ENCODE results near the gene ICOSLG.
"Not testable (repeated sequence)": the region's sequence is repeated elsewhere in the genome, so short reads cannot be mapped to it uniquely, and the experiment has no call there.

ICOSLG gene

DNA sequence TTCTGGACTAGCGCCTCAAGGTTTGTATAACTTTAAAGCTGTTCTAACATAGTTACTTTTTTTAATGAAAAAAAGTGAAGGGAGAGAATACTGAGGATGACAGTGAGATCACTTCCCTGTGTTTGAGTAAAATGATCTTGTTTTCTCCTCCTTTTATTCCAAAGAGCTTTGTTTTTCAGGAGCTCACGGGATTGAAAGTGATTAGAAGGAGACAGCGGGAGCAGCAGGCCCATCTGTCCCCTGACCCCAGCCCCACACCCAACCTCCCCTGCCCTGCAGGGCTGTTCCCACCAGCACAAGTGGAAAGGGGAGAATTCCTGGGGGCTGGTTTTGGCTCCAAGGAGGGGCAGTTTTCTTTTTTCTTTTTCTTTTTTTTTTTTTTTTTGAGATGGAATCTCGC lies 23.0 kb upstream of the ICOSLG start:
- DNase-seq (ENCODE audit: low read depth): no peak

DNA sequence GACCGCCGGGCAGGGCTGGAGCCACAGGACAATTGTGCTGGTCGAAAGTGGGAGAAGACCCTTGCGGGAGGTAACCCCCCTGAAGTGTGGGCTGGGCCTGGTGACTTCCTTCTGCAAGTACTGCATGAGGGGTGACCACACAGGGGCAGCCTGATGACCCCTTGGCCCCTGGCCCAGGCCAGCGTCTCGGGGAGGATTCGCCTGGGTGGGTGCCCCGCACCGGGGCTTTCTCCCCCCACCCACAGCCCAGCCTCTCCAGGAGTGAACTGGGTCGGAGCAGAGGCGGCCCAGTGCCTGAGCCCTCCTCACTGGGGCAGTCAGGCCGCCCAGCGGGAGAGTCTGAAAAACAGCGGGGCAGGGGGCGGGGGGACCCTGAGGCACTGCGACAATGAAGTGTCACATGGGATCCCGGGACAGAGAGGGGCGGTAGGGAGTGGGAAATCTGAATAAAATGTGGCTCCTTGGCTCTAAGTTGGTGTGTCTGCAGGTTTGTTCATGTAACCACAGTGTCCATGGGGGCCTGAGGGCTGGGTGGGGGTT lies 22.5 kb upstream of the ICOSLG start:
- DNase-seq (ENCODE audit: low read depth): no peak

DNA sequence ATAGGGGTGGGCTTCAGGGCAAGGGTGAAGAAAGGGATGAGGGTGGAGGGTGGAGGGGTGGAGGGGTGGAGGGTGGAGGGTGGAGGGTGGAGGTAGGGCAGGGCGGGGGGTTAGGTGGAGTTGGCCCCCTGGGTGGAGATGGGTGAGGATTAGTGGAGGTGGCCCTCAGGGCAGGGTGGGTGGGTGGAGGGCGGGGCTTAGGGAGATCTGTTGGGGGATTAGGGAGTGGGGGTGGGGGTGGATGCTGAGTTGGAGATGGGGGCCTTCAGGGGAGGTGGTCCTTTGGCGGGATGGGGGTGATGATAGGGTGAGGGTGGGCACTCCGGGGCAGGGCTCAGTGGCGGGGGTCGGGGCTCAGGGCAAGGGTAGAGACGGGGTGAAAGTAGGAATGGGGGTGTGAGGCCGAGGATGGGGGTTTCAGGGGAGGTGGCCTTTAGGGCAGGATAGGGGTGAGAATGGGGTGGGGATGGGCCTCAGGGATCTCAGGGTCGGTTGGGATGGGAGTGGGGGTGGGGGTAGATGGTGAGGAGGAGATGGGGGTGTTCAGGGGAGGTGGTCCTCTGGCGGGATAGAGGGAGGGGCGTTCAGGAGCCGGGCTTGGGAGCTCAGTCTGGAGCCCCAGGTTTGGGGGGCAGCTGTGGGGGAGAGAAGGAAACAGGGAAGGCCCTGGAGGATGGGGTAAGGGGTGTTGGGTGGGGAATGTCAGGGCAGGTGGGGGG lies 21.8 kb upstream of the ICOSLG start:
- DNase-seq (ENCODE audit: low read depth): no peak

DNA sequence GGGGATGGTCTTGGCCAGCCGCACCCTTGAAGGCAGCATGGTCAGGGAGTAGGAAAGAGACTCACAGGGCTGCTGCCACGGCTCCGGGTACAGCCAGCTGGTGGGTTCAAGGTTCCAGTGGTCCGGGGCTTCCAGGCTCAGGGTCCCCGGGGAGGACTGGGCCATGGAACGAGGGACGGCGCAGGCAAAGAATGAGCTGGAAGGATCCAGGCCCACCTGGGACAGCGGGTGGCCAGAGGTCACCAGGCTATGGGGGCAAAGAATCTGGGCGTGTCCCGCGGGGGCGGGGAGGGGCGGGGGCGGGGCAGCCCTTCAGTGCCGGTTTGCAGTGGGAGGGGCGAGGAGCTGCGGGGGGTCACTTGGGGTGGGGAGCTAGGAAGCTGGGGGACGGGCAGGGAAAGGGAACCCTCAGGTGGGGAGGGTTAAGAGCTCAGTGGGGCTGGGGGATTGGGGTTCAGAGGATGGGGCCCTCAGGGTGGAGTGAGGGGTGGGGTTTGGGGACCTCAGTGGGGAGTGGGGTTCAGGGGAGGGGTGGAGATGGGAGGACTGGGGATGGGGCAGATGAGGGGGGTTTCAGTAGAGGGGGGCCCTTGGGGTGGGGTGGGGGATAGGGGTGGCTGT lies 21.0 kb upstream of the ICOSLG start, which contains the start of gene DNMT3L:
Gene DNMT3L (minus strand): TSS at position 223 of the 621 bp plus-strand sequence. CDS start 638 bp downstream, outside the sequence.
- DNase-seq (ENCODE audit: low read depth): no peak

DNA sequence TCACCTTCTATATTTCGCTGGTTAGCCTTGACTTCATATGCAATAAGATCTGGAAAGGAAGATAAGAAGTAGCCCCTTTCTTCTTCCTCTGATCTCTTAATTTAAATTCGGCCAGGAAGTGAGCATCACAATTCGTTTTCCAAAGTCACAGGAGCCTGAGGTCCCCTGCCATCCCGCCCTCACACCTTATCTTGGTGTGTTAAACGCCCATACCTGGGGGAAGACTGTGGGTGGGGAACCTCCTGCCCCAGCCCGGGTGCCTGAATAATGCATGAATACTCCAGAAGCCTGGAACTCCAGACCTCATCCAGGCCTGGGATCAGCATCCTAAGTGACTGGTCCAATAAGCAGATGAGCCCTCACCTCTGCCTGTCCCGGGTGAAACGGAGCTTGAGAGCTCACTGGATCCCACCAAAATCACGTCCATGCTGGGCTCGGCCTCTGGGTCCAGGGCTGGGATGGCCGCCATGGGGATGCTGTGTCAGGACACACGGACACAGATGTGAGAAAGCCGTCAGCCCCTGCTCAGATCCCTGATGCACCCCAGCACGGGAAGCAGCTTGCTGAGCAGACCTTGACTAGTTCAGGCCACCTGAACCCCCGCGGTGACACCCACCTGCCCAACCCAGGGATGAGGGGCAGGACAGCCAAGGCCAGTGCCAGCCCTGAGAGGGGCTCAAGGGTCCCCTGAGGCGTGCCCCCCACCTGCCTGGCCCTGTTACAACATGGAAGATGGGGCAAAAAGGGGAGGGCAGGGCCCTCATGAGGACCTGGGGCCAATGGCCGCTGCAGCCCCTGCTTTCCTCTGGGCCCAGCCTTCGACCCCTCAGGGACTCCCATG lies 20.3 kb upstream of the ICOSLG start:
- DNase-seq (ENCODE audit: low read depth): no peak

DNA sequence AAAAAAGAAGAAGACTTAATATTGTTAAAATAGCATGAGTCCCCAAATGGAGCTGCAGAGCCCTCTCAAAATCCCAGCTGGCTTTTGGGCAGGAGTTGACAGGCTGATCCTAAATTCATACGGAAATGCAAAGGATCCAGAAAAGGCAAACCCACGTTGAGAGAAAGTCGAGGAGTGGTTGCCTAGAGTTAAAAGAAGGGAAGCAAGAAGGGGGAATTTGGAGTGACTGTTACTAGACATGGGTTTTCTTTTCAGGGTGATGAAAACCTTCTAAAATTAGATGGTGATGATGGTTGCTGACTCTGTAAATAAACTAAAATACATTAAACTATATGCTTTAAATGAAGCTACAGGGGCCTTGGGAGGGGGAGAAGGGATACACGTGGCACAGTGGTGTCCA lies 19.3 kb upstream of the ICOSLG start:
- DNase-seq (ENCODE audit: low read depth): no peak

DNA sequence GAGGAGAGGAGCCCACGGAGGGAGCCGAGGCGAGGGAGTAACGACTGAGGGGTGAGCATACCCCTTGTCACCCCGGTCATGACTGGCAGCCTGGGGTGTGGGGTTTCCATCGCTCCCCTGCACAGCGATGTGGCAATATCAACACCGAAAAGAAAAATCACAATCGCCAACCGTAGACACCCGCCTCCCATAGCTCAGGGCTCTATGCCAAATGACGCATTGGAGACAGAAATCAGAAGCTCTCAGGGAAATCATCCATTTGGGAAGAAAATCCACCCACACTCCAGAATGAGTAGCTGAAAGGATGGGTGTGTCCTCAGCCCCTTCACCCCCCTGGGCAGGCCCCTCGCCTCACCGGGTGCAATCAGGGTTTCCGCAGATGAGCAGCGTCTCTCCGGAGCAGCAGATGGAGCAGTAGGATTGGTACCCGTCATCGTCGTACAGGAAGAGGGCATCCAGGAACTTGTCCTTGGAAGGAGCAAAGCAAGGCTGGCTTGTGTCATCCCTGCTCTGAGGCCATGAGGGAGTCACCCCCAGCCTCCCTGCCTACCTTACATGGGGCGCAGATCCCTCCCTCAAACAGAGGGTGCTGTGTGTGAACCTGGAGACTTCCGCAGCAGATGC lies 18.5 kb upstream of the ICOSLG start:
- DNase-seq (ENCODE audit: low read depth): no peak

DNA sequence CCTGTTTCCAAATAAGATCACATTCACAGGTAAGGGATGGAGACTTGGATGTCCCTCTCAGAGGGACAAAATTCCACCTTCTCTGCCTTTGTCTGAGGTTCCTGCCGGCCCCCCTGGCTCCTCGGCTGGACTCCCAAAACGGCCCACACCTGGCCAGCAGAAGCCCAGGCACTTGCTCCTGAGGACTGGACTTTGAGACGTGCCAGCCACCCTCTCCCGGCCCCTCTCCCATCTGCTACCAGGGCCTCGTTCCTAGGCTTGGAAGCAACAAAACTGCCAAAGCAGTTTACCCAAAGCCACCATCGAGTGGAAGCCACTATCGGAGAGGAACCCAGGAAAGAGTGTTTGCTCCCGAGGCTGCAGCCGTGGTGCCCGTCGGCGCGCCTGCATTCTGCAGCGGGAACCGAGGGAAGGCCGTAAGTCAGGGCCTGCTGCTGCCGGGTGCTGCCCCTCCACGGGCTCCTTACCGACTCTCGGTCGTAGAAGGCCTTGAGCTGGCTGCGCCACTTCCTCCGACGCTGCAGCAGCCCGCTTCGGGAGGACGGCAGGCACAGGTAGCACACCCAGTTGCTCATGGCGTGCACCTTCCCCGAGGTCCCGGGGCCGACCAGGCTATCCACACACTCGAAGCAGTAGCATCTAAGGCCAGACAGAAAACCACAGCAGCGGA lies 17.4 kb upstream of the ICOSLG start:
- DNase-seq (ENCODE audit: low read depth): no peak

DNA sequence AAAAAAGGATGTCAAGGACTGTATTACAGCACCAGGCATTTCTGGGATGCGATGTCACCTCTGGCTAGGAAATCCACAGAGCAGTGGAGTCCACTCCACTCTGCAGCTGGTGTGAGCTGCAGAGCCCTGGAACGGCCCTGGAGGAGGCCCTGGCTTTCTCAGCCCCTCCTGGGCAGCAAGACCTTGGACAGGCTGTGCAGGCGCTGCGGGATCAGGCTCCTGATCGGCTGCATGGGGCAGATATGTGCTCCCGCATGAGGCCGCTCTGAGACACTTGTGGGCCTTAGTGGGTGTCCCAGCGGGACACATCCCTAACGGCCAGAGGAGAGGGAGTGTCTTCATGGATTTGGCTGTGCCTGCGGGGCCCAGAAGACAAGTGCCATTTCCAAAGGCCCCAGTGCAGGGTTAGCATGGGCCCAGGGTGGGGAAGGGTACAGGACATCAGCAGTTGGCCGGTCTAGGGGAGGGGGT lies 14.8 kb upstream of the ICOSLG start:
- no peak for DNase-seq (ENCODE audit: low read depth)

DNA sequence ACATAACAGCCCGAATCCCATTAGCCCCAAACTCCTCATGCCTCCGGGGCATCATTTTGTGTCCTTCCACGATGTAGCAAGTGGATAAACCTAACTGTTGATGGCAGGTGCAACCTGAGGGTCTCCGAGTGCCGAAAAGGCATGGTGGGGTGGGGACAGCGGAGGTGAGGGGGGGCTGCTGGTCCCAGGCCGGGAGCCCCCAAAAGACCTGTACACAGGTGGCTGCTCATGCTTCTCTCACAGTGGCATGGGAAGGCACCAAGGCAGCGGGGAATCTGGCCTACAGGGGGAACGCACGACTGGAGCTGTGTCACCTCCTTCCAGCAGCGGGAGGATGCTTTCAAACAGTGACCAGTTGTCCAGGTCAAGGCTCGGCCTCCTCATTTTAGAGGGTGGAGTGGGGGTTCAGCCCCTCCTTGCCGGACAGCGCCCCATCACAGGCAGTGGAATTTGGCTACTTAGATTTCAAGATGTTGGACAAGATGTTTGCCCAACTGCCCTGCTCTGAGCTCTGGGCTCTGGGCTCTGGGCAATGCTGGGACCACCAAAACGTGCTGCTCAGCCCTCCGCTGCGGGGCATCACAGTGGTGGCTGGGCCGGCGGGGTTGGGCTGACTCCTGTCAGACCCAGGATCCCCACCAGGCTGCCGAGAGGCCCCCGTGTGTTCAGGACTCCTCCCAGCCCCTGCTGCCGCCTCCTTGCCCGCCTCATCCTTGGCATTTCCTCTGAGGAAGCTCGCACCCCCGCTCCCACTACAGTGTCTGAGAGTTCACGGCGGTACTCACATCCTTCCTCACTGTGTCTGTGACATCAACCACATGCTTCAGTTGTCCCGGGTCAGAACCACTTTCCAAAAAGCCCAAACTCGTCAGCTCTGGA lies 13.3 kb upstream of the ICOSLG start:
- DNase-seq (ENCODE audit: low read depth): no peak

DNA sequence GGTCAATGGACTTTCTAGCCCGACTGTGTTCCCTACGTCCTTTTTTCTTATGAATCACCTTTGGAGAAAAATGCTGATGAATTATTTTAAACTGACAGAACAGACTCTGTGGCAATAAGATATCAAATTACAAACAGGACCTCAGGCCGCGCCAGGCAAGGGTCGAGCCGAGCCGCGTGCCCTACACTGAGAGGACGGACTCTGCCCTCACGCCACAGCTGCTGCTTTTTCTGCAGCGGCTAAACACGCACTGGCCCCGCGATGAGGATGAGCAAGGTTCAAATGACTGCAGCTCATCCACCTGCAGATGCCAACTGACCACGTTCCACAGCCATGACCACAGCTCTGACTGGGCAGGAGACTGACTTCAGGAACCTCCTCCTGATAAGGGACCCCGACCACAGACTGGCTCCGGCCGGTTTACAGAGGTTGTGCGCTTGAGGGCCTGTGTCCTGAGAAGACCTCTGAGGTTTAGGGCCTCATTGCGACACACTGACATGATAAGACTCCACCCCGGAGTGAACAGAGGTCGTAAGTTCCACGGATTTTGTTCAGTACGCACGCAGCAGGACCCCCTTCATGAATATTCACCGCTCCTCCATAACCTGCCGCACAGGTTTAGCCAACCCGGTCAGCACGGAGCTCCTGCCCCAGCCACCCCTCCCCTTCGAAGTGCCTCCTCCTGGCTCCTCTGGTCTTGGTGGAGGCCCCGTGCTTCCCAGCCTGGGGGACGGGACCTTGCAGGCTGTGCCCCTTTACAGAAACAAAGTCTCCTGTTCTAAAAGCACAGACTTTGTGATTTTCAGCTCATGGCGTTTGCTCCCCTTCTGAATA lies 8.7 kb upstream of the ICOSLG start:
- DNase-seq (ENCODE audit: low read depth): not testable (repeated sequence)

DNA sequence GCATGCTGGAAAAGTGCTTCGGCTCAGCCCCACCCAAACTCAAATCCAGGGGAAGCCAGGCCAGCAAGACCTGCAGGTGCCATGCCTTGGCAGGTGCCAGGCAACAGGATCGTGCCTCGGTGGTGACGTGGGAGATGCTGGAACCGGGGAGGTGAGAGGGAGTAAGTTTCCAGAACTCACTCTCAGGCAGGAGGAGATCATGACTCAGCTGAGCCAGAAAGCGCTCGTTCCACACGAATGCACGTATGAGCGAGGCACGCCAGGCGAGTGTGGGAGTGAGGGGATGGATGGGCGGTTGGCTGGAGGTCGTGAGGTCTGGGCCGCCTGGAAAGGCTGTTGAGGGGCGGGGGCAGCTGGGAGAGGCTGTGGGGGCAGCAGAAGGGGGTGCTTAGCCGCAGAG lies 7.2 kb upstream of the ICOSLG start:
- not testable (repeated sequence) for DNase-seq (ENCODE audit: low read depth)

DNA sequence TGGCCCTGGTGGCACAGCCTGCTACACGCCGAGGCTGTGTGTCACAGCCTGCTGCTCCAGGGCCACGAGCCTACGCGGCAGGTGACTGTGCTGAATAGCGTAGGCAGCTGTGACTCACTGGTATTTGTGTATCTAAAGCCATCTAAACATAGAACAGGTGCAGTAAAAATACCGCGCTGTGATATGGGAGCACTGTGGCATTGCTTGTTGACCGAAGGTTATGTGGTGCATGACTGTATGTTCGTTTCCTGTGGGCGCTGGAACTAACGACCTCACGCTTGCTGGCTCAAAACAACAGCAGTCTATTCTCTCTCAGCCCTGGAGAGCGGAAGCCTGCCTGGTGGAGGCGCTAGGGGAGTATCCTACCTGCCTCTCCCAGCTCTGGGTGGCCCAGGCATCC lies 3.2 kb upstream of the ICOSLG start:
- DNase-seq (ENCODE audit: low read depth): not testable (repeated sequence)

DNA sequence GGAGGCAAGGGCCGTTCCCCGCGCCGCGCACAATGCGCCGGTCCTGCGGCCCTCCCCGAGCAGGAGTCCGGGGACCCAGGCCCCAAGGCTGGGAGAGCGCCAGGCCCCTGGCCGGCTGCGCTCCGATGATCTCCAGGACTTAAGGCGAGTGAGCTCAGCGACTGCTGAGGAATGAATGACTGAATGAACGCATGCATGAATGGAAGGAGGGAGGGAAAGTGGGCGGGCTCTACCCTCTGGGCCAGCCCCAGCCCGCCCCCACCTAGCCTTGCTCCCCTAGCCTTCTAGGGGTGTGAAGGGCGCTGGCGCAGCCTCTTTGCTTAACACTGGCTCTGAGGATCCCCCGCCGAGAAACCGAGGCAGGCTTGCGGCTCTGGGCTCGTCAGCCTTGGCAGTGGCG lies 538 bp upstream of the ICOSLG start:
- not testable (repeated sequence) for DNase-seq (ENCODE audit: low read depth)

DNA sequence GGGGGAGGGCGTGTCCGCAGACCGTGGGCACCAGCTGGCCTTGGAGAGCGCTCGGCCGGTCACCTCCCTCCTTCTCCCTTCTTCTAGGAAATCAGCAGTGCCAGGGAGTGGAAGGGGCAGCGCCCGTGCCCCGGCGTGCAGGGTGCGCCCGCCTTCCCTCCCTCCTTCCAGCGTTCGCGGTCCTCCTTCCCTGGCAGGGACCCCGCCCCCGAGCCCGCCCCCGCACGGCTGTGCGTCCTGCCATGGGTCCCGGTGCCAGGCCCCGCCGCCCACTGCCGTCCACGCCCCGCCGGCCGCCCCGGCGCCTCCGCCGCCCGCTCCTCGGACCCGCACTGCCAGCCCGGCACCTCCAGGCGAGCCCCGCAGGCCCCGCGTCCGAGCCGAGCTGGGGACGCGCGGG lies 390 bp downstream of the ICOSLG start:
- not testable (repeated sequence) for DNase-seq (ENCODE audit: low read depth)

DNA sequence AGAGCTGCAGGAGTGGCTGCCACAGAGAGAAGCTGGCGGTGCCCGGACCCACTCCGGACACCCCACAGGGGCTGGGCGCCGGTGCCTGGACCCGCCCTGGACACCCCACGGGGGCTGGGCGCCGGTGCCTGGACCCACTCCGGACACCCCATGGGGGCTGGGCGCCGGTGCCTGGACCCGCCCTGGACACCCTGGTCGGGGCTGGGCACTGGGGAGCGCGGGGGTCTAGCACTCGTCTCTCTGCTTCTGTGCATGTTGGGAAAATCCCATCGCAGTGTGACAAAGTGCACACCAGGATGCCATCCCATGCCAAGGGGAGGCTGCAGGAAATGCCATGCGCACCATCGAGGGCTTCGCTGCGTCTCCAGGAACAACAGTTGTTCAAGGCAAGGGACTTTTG lies 11.2 kb downstream of the ICOSLG start:
- not testable (repeated sequence) for DNase-seq (ENCODE audit: low read depth)

DNA sequence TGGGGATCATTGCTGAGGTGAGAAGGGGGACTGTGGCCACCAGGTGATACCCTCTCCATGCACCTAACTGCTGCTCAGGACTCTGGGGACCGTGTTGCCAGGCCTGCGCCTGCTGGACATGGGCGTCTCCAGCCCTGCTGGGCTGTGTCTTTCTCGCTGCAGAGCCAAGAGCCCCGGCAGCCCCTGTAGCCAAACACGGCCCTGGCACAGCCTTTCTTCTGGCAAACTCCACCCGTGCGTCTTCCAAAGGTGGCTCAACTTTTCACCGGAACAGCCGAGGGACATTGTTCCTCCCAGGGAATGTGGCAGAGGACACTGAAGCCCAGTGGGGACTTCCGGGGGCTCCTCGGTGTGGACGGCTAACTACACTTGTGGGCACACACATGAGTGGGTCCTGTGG lies 12.6 kb downstream of the ICOSLG start:
- not testable (repeated sequence) for DNase-seq (ENCODE audit: low read depth)

DNA sequence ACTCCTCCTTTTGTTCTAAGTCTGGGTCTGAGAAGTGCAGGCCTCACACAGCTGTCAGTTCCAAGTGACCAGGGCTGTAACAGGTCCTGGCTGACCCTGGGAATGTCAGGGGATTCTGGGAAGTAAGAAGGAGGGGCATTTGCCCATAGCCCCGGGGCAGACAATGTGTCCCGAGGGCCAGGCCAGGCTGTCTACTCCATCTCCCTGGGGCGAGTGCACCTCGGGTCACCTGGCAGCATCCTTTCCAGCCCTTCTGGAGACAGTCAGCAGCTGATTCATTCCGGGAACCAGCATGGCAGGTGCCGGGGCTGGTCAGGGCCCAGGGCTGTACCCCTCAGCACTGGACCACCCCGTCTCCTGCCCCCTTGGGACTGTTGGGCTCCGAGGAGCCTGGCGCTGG lies 13.1 kb downstream of the ICOSLG start:
- not testable (repeated sequence) for DNase-seq (ENCODE audit: low read depth)

DNA sequence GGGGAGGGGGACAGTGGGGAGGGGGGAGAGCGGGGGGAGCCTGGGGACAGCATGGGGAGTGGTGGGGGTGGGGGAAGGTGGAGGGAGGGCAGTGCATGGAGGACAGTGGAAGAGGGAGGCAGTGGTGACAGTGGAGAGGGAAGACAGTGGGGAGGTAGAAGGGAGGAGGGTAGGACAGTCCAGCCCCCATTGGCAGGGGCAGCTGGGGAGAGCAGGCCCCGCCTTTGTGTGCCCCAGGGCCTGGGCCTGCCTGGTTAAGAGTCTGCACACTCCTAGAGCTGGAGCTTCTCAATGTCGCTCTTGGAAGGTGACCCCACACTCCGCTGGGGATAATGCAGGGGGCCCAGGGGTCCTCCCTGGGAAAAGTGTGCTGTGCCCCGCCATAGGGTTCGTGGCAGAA lies 15.1 kb downstream of the ICOSLG start:
- not testable (repeated sequence) for DNase-seq (ENCODE audit: low read depth)
